Esophagus muscularis mucosa (tissue), 4 donors: Measurements from ENCODE around the gene UNC5A. TPM values are rescaled to one million over a fixed set of nuclear protein-coding genes. Genes with fewer than 3 reads are reported as not detected.

Source experiments
- DNase-seq: peaks from one replicate; pipeline ENCODE4 v3.0.0-alpha.2; 2017; ENCODE audit errors: extremely low spot score
- H3K27ac ChIP-seq, 4 donors: fragments of 200-600 bp; sonication (generic); replicated peaks in 1 of 4; 1 replicate in 3 of 4; 2 replicates in 1 of 4; pipeline ENCODE4 v1.5.1; 2016 to 2019; ENCODE audit warnings: mild to moderate bottlenecking in 1 of 4
- H3K27me3 ChIP-seq, 4 donors: fragments of 200-600 bp; sonication (generic); one replicate each; pipeline versions ENCODE4 v1.5.1 to v1.6.0; 2016 to 2019
- H3K36me3 ChIP-seq, 4 donors: fragments of 200-600 bp; sonication (generic); one replicate each; pipeline ENCODE4 v1.5.1; 2016 to 2019
- H3K4me1 ChIP-seq, 4 donors: fragments of 200-600 bp; sonication (generic); one replicate each; pipeline ENCODE4 v1.5.1; 2016 to 2019
- H3K4me3 ChIP-seq, 4 donors: fragments of 200-600 bp; sonication (generic); 1 replicate in 2 of 4; 2 replicates in 2 of 4; pipeline ENCODE4 v1.5.1; 2016 to 2019; ENCODE audit warnings: mild to moderate bottlenecking in 4 of 4, moderate library complexity in 1 of 4
- H3K9me3 ChIP-seq, 4 donors: fragments of 200-600 bp; sonication (generic); 1 replicate in 3 of 4; 2 replicates in 1 of 4; pipeline ENCODE4 v1.5.1; 2016 to 2019
- CTCF ChIP-seq, 3 experiments: fragments of 200-600 bp in 2 of 3; fragments of 450-650 bp in 1 of 3; sonication (generic) in 2 of 3; IDR thresholded peaks; one replicate each; pipeline ENCODE4 v1.5.1; 2017 to 2019; ENCODE audit warnings: antibody characterized with exemption in 3 of 3, mild to moderate bottlenecking in 2 of 3, moderate library complexity in 1 of 3
- EP300 ChIP-seq: sonication (generic); formaldehyde crosslinking; IDR thresholded peaks from one replicate; pipeline ENCODE4 v1.6.1; 2017; ENCODE audit warnings: antibody characterized with exemption
- POLR2A ChIP-seq: fragments of 450-650 bp; IDR thresholded peaks from one replicate; pipeline ENCODE4 v1.6.1; 2017; ENCODE audit warnings: antibody characterized with exemption, moderate library complexity, mild to moderate bottlenecking, low read depth
- POLR2AphosphoS5 ChIP-seq, 2 donors: sonication (generic); formaldehyde crosslinking; IDR thresholded peaks; one replicate each; pipeline ENCODE4 v1.6.1; 2017; ENCODE audit warnings: antibody characterized with exemption in 2 of 2
- WGBS: methylation state at CpG from one replicate; pipeline ENCODE4 v1.1.5; 2018; 5-methylcytosine and 5-hydroxymethylcytosine counted together
- intact Hi-C: fragments of 100-400 bp; cut with DNase I; formaldehyde crosslinking; loops from one replicate; pipeline ENCODE4 v1.15.1; 2023
- total RNA-seq, 4 donors: library from RNA; depleted of rRNA; stranded (reverse); fragments of >200 nt; gene quantifications; one replicate each; pipeline versions ENCODE4 v1.1.0 to v1.2.1, GENCODE V29; 2016

The UNC5A gene
- total RNA-seq, 4 donors from 2014 or later = not detected

- H3K4me1 ChIP-seq = no peaks in the 10 kb centered on the region
- no peaks in the 10 kb centered on the region for H3K36me3 ChIP-seq
- 70% methylated on average over 9 of the region's 10 CpGs for WGBS
- no peak for DNase-seq
- no peak overlapping the region for H3K27ac ChIP-seq
- peaks cover 0 to 82% (median 6%) of the 10 kb centered on the region in 4 donors for H3K27me3 ChIP-seq
- no peak overlapping the region for H3K4me3 ChIP-seq
- TF ChIP-seq CTCF (IDR thresholded peaks at IDR 0.05) (no peak), POLR2A (no peak), EP300 (no peak)
- H3K9me3 ChIP-seq = no peaks in the 10 kb centered on the region
- intact Hi-C loops = no loop called here
Observed at GRCh38 chr5:176859916-176860315, 49.6 kb downstream of the UNC5A start.

GRCh38 chr5:176860381-176860780 lies 50.0 kb downstream of the UNC5A start:
- intact Hi-C loops = no loop called here
- Histone ChIP-seq H3K27me3 (peaks cover 0 to 82% (median 6%) of the 10 kb centered on the region in 4 donors), H3K4me3 (no peak overlapping the region), H3K4me1 (no peaks in the 10 kb centered on the region), H3K9me3 (no peaks in the 10 kb centered on the region), H3K27ac (no peak overlapping the region), H3K36me3 (no peaks in the 10 kb centered on the region)
- TF ChIP-seq POLR2A = no peak
- TF ChIP-seq POLR2AphosphoS5 (IDR thresholded peaks at IDR 0.05) = no peak
- no peak for TF ChIP-seq EP300
- no peak for TF ChIP-seq CTCF (IDR thresholded peaks at IDR 0.05)
- no peak for DNase-seq
- 83% methylated on average over 8 of the region's 11 CpGs for WGBS

GRCh38 chr5:176861276-176861675 lies 50.9 kb downstream of the UNC5A start:
- no peaks in the 10 kb centered on the region for H3K4me1 ChIP-seq
- no peaks in the 10 kb centered on the region for H3K36me3 ChIP-seq
- DNase-seq = no peak
- no peak overlapping the region for H3K4me3 ChIP-seq
- H3K27me3 ChIP-seq = peaks cover 0 to 82% (median 6%) of the 10 kb centered on the region in 4 donors
- no peak for TF ChIP-seq EP300
- no peak for TF ChIP-seq CTCF (IDR thresholded peaks at IDR 0.05)
- TF ChIP-seq POLR2AphosphoS5 (IDR thresholded peaks at IDR 0.05) = no peak
- TF ChIP-seq POLR2A = no peak
- intact Hi-C loops = no loop called here
- H3K27ac ChIP-seq = no peak overlapping the region
- no peaks in the 10 kb centered on the region for H3K9me3 ChIP-seq
- WGBS = 87% methylated on average over 5 of the region's 11 CpGs

GRCh38 chr5:176862330-176862995 lies 52.1 kb downstream of the UNC5A start:
- Histone ChIP-seq H3K4me3 (no peak overlapping the region), H3K27me3 (peaks cover 0 to 85% (median 6%) of the 10 kb centered on the region in 4 donors), H3K27ac (no peak overlapping the region), H3K9me3 (no peaks in the 10 kb centered on the region), H3K4me1 (no peaks in the 10 kb centered on the region), H3K36me3 (no peaks in the 10 kb centered on the region)
- 42% methylated on average over 10 of the region's 28 CpGs for WGBS
- intact Hi-C loops = no loop called here
- no peak for DNase-seq
- TF ChIP-seq POLR2AphosphoS5 (IDR thresholded peaks at IDR 0.05) (no peak), CTCF (IDR thresholded peaks at IDR 0.05) (no peak), EP300 (no peak), POLR2A (no peak)
